MM.1S (cell line): ENCODE results near the gene UNC5A.

Experiments
- DNase-seq: peaks from one replicate; pipeline ENCODE4 v3.0.0-alpha.2; 2015
- H2AFZ ChIP-seq: fragments of 300-600 bp; sonication (generic); 2 replicates; pipeline ENCODE4 v1.6.0; 2016; ENCODE audit warnings: antibody characterized with exemption, low read length
- H3F3A ChIP-seq: fragments of 300-600 bp; sonication (generic); 2 replicates; pipeline ENCODE4 v1.6.1; 2016; ENCODE audit warnings: mild to moderate bottlenecking, antibody characterized with exemption, low read length, moderate library complexity, mixed read lengths; ENCODE audit not compliant: insufficient read depth
- H3K27ac ChIP-seq: fragments of 300-600 bp; sonication (generic); 2 replicates; pipeline ENCODE4 v1.5.1; 2016; ENCODE audit warnings: mild to moderate bottlenecking, low read length
- H3K27me3 ChIP-seq: fragments of 300-600 bp; sonication (generic); replicated peaks from 2 replicates; pipeline ENCODE4 v1.6.0; 2016; ENCODE audit warnings: low read length; ENCODE audit not compliant: insufficient read depth
- H3K36me3 ChIP-seq: fragments of 300-600 bp; sonication (generic); replicated peaks from 2 replicates; pipeline ENCODE4 v1.6.1; 2016; ENCODE audit warnings: mild to moderate bottlenecking, low read length, mixed read lengths; ENCODE audit not compliant: insufficient read depth
- H3K4me1 ChIP-seq: fragments of 300-600 bp; sonication (generic); 2 replicates; pipeline ENCODE4 v1.6.1; 2016; ENCODE audit warnings: low read length, mixed read lengths
- H3K4me2 ChIP-seq: fragments of 300-600 bp; sonication (generic); 2 replicates; pipeline ENCODE4 v1.6.0; 2016; ENCODE audit warnings: low read depth, low read length
- H3K4me3 ChIP-seq: fragments of 300-600 bp; sonication (generic); 2 replicates; pipeline ENCODE4 v1.5.1; 2016; ENCODE audit warnings: low read length, mixed read lengths
- H3K79me2 ChIP-seq: fragments of 300-600 bp; sonication (generic); 2 replicates; pipeline ENCODE4 v1.6.1; 2016; ENCODE audit warnings: mixed run types, low read length, mixed read lengths
- H3K9ac ChIP-seq: fragments of 300-600 bp; sonication (generic); 2 replicates; pipeline ENCODE4 v1.6.1; 2016; ENCODE audit warnings: low read length, mixed read lengths
- H3K9me2 ChIP-seq: fragments of 300-600 bp; sonication (generic); replicated peaks from 2 replicates; pipeline ENCODE4 v1.6.1; 2016; ENCODE audit warnings: mild to moderate bottlenecking, low read length, mixed read lengths; ENCODE audit not compliant: insufficient read depth
- H3K9me3 ChIP-seq: fragments of 300-600 bp; sonication (generic); replicated peaks from 2 replicates; pipeline ENCODE4 v1.6.1; 2016; ENCODE audit warnings: mild to moderate bottlenecking, low read length, mixed read lengths; ENCODE audit not compliant: insufficient read depth
- H4K20me1 ChIP-seq: fragments of 300-600 bp; sonication (generic); 2 replicates; pipeline ENCODE4 v1.6.1; 2016; ENCODE audit warnings: mild to moderate bottlenecking, low read length, moderate library complexity, mixed read lengths; ENCODE audit not compliant: insufficient read depth
- EZH2 ChIP-seq: fragments of 300-600 bp; sonication (generic); optimal IDR thresholded peaks from 2 replicates; pipeline ENCODE3; 2017; ENCODE audit warnings: low read depth, mild to moderate bottlenecking, antibody characterized with exemption, low read length, mixed read lengths
- EZH2phosphoT487 ChIP-seq: fragments of 300-600 bp; sonication (generic); IDR thresholded peaks from 2 replicates; pipeline ENCODE4 v1.6.1; 2018; ENCODE audit warnings: antibody characterized with exemption, low read length
- TF ChIP-seq, protein P1 (sequence below): fragments of 300-600 bp; sonication (generic); IDR thresholded peaks from 2 replicates; pipeline ENCODE4 v1.5.1; 2016; ENCODE audit warnings: antibody characterized with exemption, low read length, mixed read lengths

UNC5A gene

DNA sequence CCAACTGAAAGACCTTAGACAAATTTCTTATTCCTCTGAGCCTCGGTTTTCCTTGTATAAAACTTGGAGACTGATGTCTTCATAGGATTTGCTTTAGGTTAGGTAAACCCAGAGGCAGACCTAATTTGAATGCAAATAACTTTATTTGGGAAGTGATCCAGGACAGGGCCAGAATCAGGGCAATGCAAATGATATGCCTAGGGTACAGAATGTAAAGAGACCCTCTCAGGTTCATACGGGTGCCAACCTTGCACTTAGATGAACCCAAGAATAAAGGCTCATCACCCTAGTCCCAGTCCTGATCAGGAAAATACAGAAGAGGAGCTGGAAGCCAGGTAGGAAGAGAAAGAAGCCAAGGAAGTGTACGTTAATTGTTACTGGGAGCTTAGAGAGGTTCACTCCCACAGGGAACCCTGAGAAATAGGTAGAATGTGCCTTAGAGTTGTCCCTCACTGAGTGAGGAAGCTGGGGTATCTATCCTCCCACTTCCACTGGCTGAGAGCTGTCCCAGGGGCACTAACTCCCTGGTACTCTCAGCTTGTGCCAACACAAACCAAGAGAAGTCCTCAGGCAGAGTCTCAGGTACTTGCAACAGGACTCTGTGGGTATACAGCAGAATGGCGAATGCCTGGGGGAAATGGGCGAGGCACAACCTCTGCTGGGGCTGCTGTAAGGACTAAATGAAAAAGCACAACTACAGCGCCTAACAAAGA is 91.9 kb downstream of the UNC5A start:
- H4K20me1 ChIP-seq, result no peaks in the 10 kb centered on the region
- H3K4me1 ChIP-seq, result no peaks in the 10 kb centered on the region
- H3K27me3 ChIP-seq, result no peaks in the 10 kb centered on the region
- no peak for DNase-seq
- H3K27ac ChIP-seq, result no peak overlapping the region
- H3K9me3 ChIP-seq, result no peaks in the 10 kb centered on the region
- no peak overlapping the region for H2AFZ ChIP-seq
- no peaks in the 10 kb centered on the region for H3K79me2 ChIP-seq
- peaks cover 25% of the 10 kb centered on the region for H3K36me3 ChIP-seq
- no peak overlapping the region for H3K4me2 ChIP-seq
- no peaks in the 10 kb centered on the region for H3K9me2 ChIP-seq
- TF ChIP-seq EZH2phosphoT487 (no peak), EZH2 (no peak)
- TF ChIP-seq, protein P1, sequence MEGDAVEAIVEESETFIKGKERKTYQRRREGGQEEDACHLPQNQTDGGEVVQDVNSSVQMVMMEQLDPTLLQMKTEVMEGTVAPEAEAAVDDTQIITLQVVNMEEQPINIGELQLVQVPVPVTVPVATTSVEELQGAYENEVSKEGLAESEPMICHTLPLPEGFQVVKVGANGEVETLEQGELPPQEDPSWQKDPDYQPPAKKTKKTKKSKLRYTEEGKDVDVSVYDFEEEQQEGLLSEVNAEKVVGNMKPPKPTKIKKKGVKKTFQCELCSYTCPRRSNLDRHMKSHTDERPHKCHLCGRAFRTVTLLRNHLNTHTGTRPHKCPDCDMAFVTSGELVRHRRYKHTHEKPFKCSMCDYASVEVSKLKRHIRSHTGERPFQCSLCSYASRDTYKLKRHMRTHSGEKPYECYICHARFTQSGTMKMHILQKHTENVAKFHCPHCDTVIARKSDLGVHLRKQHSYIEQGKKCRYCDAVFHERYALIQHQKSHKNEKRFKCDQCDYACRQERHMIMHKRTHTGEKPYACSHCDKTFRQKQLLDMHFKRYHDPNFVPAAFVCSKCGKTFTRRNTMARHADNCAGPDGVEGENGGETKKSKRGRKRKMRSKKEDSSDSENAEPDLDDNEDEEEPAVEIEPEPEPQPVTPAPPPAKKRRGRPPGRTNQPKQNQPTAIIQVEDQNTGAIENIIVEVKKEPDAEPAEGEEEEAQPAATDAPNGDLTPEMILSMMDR, result no peak
- no peak overlapping the region for H3K9ac ChIP-seq
- H3K4me3 ChIP-seq, result no peak overlapping the region
- no peaks in the 10 kb centered on the region for H3F3A ChIP-seq

DNA sequence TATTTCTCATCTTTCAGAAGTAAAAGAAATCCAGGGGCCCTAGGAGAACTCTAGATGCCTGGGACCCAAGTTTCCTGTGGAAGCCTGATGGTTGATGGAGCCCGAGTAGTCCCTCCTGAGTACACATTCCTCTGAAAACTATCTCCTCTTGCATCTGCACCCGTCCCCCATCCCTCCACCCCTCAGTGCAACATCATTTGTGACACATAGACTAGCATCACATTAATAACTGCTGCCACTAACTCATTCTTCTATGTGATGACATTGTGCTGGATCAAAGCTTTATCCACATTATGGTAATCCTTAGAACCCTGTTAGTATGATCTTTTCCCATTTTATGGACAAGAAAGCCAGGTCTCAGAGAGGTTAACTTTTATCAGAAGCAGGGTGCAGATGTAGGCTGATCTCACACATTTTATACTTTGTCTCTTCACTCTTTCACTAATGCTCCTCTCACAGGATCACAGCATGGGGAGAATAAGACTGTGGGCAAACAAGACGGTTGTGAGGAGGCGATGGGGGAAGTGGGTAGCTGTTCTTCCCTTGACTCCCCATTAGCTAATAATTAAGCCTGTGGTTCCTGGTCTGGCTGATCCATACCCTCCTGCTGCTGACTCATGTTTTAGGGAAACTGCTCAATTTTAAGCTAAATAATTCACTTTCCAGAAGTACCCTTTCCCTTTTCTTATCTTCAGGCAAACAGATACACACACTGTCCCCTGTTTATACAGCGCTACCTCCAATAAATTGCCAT is 92.7 kb downstream of the UNC5A start:
- no peaks in the 10 kb centered on the region for H3F3A ChIP-seq
- no peak overlapping the region for H3K27ac ChIP-seq
- H3K4me1 ChIP-seq, result no peaks in the 10 kb centered on the region
- H3K4me3 ChIP-seq, result no peak overlapping the region
- no peak overlapping the region for H3K4me2 ChIP-seq
- no peaks in the 10 kb centered on the region for H3K9me2 ChIP-seq
- H3K27me3 ChIP-seq, result no peaks in the 10 kb centered on the region
- no peaks in the 10 kb centered on the region for H3K79me2 ChIP-seq
- no peak overlapping the region for H3K9ac ChIP-seq
- no peak for DNase-seq
- H3K36me3 ChIP-seq, result peaks cover 29% of the 10 kb centered on the region
- no peaks in the 10 kb centered on the region for H4K20me1 ChIP-seq
- H3K9me3 ChIP-seq, result no peaks in the 10 kb centered on the region
- no peak overlapping the region for H2AFZ ChIP-seq
- TF ChIP-seq, protein P1, result no peak
- TF ChIP-seq EZH2 (no peak), EZH2phosphoT487 (no peak)

DNA sequence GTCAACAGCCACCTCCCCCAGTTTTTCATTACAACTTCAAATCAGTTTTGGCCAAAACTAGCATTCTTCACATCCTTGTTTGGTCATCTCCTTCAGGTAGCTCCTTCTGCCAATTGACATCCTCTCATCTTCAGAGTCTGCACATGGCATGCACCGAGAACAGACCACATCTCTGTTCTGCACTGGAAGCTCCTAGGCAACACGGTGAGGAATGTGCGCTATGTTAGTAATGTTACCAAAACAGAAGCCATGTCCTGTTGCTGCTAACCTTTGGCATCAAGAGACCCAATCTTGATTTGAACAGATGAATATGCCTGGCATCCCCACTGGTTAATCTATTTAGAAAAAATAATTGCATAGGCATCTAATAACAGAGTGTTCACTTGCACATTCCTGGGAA is 93.9 kb downstream of the UNC5A start:
- Histone ChIP-seq H3K36me3 (peaks cover 29% of the 10 kb centered on the region), H3K79me2 (no peaks in the 10 kb centered on the region), H3K4me2 (no peak overlapping the region), H3K27me3 (no peaks in the 10 kb centered on the region), H3K4me3 (no peak overlapping the region), H3K9me3 (no peaks in the 10 kb centered on the region), H3K4me1 (no peaks in the 10 kb centered on the region), H2AFZ (no peak overlapping the region), H4K20me1 (no peaks in the 10 kb centered on the region), H3K9ac (no peak overlapping the region), H3K27ac (no peak overlapping the region), H3F3A (no peaks in the 10 kb centered on the region), H3K9me2 (no peaks in the 10 kb centered on the region)
- TF ChIP-seq EZH2phosphoT487 (no peak), EZH2 (no peak)
- TF ChIP-seq, protein P1, result no peak
- DNase-seq, result no peak
